Bone marrow (tissue), 2 donors: ENCODE results near the gene PPP3CA.
A peak's percentile ranks its signal among the peaks of the same experiment; 100 is the strongest.

Source experiments
- DNase-seq, 2 donors: peaks; one replicate each; lab custom pipeline; 2025; lab: John Stamatoyannopoulos, UW

Gene PPP3CA

GRCh38 chr4:101347267-101347556 is at the start of gene PPP3CA:
Gene PPP3CA (minus strand): TSS chr4:101347526.
- DNase-seq: no peak

GRCh38 chr4:101393256-101393655 is 45.9 kb upstream of the PPP3CA start:
- DNase-seq: no peak

- DNase-seq: no peak
Observed at GRCh38 chr4:101370663-101371210, 23.4 kb upstream of the PPP3CA start.

GRCh38 chr4:101367201-101367600 is 19.9 kb upstream of the PPP3CA start:
- no peak for DNase-seq

GRCh38 chr4:101366331-101366730 is 19.0 kb upstream of the PPP3CA start:
- no peak for DNase-seq

GRCh38 chr4:101357751-101358150 is 10.4 kb upstream of the PPP3CA start:
- no peak for DNase-seq

GRCh38 chr4:101356928-101357327 is 9.6 kb upstream of the PPP3CA start:
- no peak for DNase-seq

- no peak for DNase-seq
Observed at GRCh38 chr4:101355767-101356702, 8.7 kb upstream of the PPP3CA start.

GRCh38 chr4:101355246-101355645 is 7.9 kb upstream of the PPP3CA start:
- no peak for DNase-seq

- no peak for DNase-seq
Observed at GRCh38 chr4:101349801-101350064, 2.4 kb upstream of the PPP3CA start.

- no peak for DNase-seq
Observed at GRCh38 chr4:101348995-101349800, 1.9 kb upstream of the PPP3CA start.

GRCh38 chr4:101348367-101348827 is 1.1 kb upstream of the PPP3CA start:
- no peak for DNase-seq

- DNase-seq: peak; percentile 91 to 93
Observed at GRCh38 chr4:101347557-101348366, 436 bp upstream of the PPP3CA start.

GRCh38 chr4:101346351-101347266 is 717 bp downstream of the PPP3CA start:
- peak in 1 of 2 donors; percentile 68 for DNase-seq

GRCh38 chr4:101345596-101346350 is 1.6 kb downstream of the PPP3CA start:
- DNase-seq: peak; percentile 52 to 75

- no peak for DNase-seq
Observed at GRCh38 chr4:101345271-101345595, 2.1 kb downstream of the PPP3CA start.

- DNase-seq: no peak
Observed at GRCh38 chr4:101339332-101339731, 8.0 kb downstream of the PPP3CA start.

- no peak for DNase-seq
Observed at GRCh38 chr4:101337688-101338087, 9.6 kb downstream of the PPP3CA start.

- DNase-seq: no peak
Observed at GRCh38 chr4:101334963-101335572, 12.3 kb downstream of the PPP3CA start.

- no peak for DNase-seq
Observed at GRCh38 chr4:101332424-101332823, 14.9 kb downstream of the PPP3CA start.
